Activated naive CD8-positive, alpha-beta T cell treated with anti-CD3 and anti-CD28 coated beads, Interleukin-2, amount 50 U/mL, for 16 hours (primary cell): ENCODE measurements around the gene HDAC4.

Experiments used
- DNase-seq: peaks from one replicate; pipeline ENCODE4 v3.0.0-alpha.2; 2020; ENCODE audit warnings: low read depth, low spot score

The HDAC4 gene

GRCh38 chr2:239067196-239067865 lies 333.5 kb downstream of the HDAC4 start:
- no peak for DNase-seq

GRCh38 chr2:239066597-239066996 lies 334.2 kb downstream of the HDAC4 start:
- DNase-seq, result no peak

- no peak for DNase-seq
Observed at GRCh38 chr2:239065962-239066361, 334.9 kb downstream of the HDAC4 start.

GRCh38 chr2:239065537-239065936 lies 335.3 kb downstream of the HDAC4 start:
- no peak for DNase-seq

GRCh38 chr2:239064891-239065290 lies 335.9 kb downstream of the HDAC4 start:
- DNase-seq, result no peak

- no peak for DNase-seq
Observed at GRCh38 chr2:239064253-239064652, 336.6 kb downstream of the HDAC4 start.

GRCh38 chr2:239062743-239063142 lies 338.1 kb downstream of the HDAC4 start:
- no peak for DNase-seq

GRCh38 chr2:239061824-239062570 lies 338.8 kb downstream of the HDAC4 start:
- no peak for DNase-seq

GRCh38 chr2:239061121-239061666 lies 339.6 kb downstream of the HDAC4 start:
- DNase-seq, result no peak

GRCh38 chr2:239060676-239061075 lies 340.1 kb downstream of the HDAC4 start:
- DNase-seq, result no peak

- DNase-seq, result no peak
Observed at GRCh38 chr2:239059854-239060253, 341.0 kb downstream of the HDAC4 start.

GRCh38 chr2:239058766-239059165 lies 342.1 kb downstream of the HDAC4 start:
- DNase-seq, result no peak

- DNase-seq, result no peak
Observed at GRCh38 chr2:239057533-239057932, 343.3 kb downstream of the HDAC4 start.

- DNase-seq, result no peak
Observed at GRCh38 chr2:239056611-239057010, 344.2 kb downstream of the HDAC4 start.

- no peak for DNase-seq
Observed at GRCh38 chr2:239055756-239056493, 344.9 kb downstream of the HDAC4 start.

GRCh38 chr2:239054921-239055320 lies 345.9 kb downstream of the HDAC4 start:
- no peak for DNase-seq

- no peak for DNase-seq
Observed at GRCh38 chr2:239053801-239054503, 346.9 kb downstream of the HDAC4 start.

GRCh38 chr2:239052798-239053665 lies 347.8 kb downstream of the HDAC4 start:
- no peak for DNase-seq

GRCh38 chr2:239051891-239052445 lies 348.9 kb downstream of the HDAC4 start:
- DNase-seq, result no peak

GRCh38 chr2:239050252-239050649 lies 350.6 kb downstream of the HDAC4 start:
- no peak for DNase-seq
